H1 (cell line): ENCODE results near the gene HIPK2. TPM values are rescaled to one million over a fixed set of nuclear protein-coding genes. Genes with fewer than 3 reads are reported as not detected.

Source experiments
- CTCF ChIA-PET: fragments of 300-600 bp; sonication (Branson Sonifier 250); formaldehyde crosslinking; loops from one replicate; lab custom pipeline; 2021; ENCODE audit not compliant: partially characterized antibody; lab: Charles Lee
- POLR2A ChIA-PET: fragments of 300-600 bp; sonication (Branson Sonifier 250); formaldehyde crosslinking; loops from one replicate; lab custom pipeline; 2021; ENCODE audit warnings: inconsistent platforms; ENCODE audit not compliant: partially characterized antibody; lab: Charles Lee
- DNase-seq, 2 experiments: peaks; one replicate each; pipeline versions ENCODE4 v3.0.0 to v3.0.0-alpha.2; 2010 to 2022; ENCODE audit warnings: low spot score in 2 of 2, low read depth in 1 of 2, mixed read lengths in 1 of 2
- FAIRE-seq: peaks from 2 replicates; lab custom pipeline; 2011; peaks lifted over from hg19 to GRCh38; lab: Jason Lieb, UNC
- H2AFZ ChIP-seq: 2 replicates; pipeline ENCODE4 v1.8.1; 2012; ENCODE audit warnings: low read length, inconsistent platforms
- H2AK5ac ChIP-seq: 2 replicates; pipeline ENCODE4 v1.6.1; 2013; ENCODE audit warnings: low read depth, low read length
- H2BK120ac ChIP-seq: replicated peaks from 2 replicates; pipeline ENCODE3; 2013; ENCODE audit warnings: low read depth, low read length, inconsistent platforms
- H2BK12ac ChIP-seq: 2 replicates; pipeline ENCODE4 v1.6.1; 2013; ENCODE audit warnings: low read depth, low read length
- H2BK15ac ChIP-seq: 2 replicates; pipeline ENCODE4 v1.6.1; 2013; ENCODE audit warnings: low read length
- H2BK20ac ChIP-seq: 2 replicates; pipeline ENCODE4 v1.6.1; 2013; ENCODE audit warnings: low read length
- H2BK5ac ChIP-seq: 2 replicates; pipeline ENCODE4 v1.6.1; 2013; ENCODE audit warnings: low read depth, low read length
- H3K14ac ChIP-seq: 2 replicates; pipeline ENCODE4 v1.6.1; 2013; ENCODE audit warnings: inconsistent platforms; ENCODE audit not compliant: insufficient read length
- H3K18ac ChIP-seq: 2 replicates; pipeline ENCODE4 v1.6.1; 2013; ENCODE audit warnings: low read length; ENCODE audit errors: extremely low read depth
- H3K23ac ChIP-seq: 2 replicates; pipeline ENCODE4 v1.6.1; 2013; ENCODE audit warnings: inconsistent platforms; ENCODE audit not compliant: insufficient read length
- H3K23me2 ChIP-seq: 2 replicates; pipeline ENCODE4 v1.6.1; 2013; ENCODE audit warnings: low read depth, low read length
- H3K27ac ChIP-seq: 2 replicates; pipeline ENCODE4 v1.6.1; 2011; ENCODE audit warnings: low read depth, low read length, inconsistent platforms
- H3K27me3 ChIP-seq, 4 experiments: replicated peaks in 1 of 4; 1 replicate in 1 of 4; 2 replicates in 3 of 4; pipeline versions ENCODE4 v1.6.1 to v1.8.1; 2011 to 2013; ENCODE audit warnings: low read length in 3 of 4, mild to moderate bottlenecking in 3 of 4, inconsistent platforms in 2 of 4, mixed read lengths in 2 of 4, moderate library complexity in 1 of 4; ENCODE audit not compliant: control insufficient read depth in 3 of 4, insufficient read depth in 3 of 4; ENCODE audit errors: extremely low read depth in 1 of 4
- H3K36me3 ChIP-seq, 4 experiments: 2 replicates each; pipeline versions ENCODE4 v1.6.1 to v1.8.1; 2011 to 2013; ENCODE audit warnings: mild to moderate bottlenecking in 4 of 4, low read length in 3 of 4, moderate library complexity in 2 of 4, control low read depth in 1 of 4, inconsistent platforms in 1 of 4; ENCODE audit not compliant: insufficient read depth in 4 of 4, control insufficient read depth in 2 of 4
- H3K4ac ChIP-seq: replicated peaks from 2 replicates; pipeline ENCODE3; 2013; ENCODE audit warnings: low read length, low read depth, mixed read lengths, inconsistent platforms; ENCODE audit not compliant: insufficient read length
- H3K4me1 ChIP-seq, 4 experiments: replicated peaks in 1 of 4; 1 replicate in 1 of 4; 2 replicates in 3 of 4; pipeline versions ENCODE4 v1.6.1 to v1.8.1; 2011 to 2013; ENCODE audit warnings: low read length in 3 of 4, inconsistent platforms in 2 of 4, mixed read lengths in 1 of 4; ENCODE audit not compliant: insufficient read depth in 4 of 4, control insufficient read depth in 3 of 4
- H3K4me2 ChIP-seq, 2 experiments: 2 replicates each; pipeline versions ENCODE4 v1.6.1 to v1.8.1; 2011 to 2013; ENCODE audit warnings: low read depth in 2 of 2, low read length in 2 of 2, control low read depth in 1 of 2, inconsistent platforms in 1 of 2, mild to moderate bottlenecking in 1 of 2; ENCODE audit not compliant: insufficient read depth in 1 of 2
- H3K4me3 ChIP-seq, 4 experiments: fragments of 200-600, 300-600 bp in 1 of 4; sonication (generic), shearing (Covaris generic), sonication (Bioruptor Twin) in 1 of 4; 2 replicates each; pipeline versions ENCODE4 v1.5.1 to v1.8.1; 2011 to 2016; ENCODE audit warnings: low read length in 4 of 4, low read depth in 3 of 4, control low read depth in 2 of 4, inconsistent platforms in 2 of 4, mild to moderate bottlenecking in 2 of 4, mixed read lengths in 1 of 4, moderate library complexity in 1 of 4; ENCODE audit not compliant: insufficient read depth in 2 of 4; ENCODE audit errors: extremely low read depth in 1 of 4
- H3K56ac ChIP-seq: replicated peaks from 2 replicates; pipeline ENCODE3; 2013; ENCODE audit warnings: low read depth, mild to moderate bottlenecking, mixed read lengths, low read length, inconsistent platforms; ENCODE audit not compliant: insufficient read length
- H3K79me1 ChIP-seq: 2 replicates; pipeline ENCODE4 v1.6.1; 2013; ENCODE audit warnings: low read depth, low read length, control low read depth
- H3K79me2 ChIP-seq, 2 experiments: 2 replicates each; pipeline versions ENCODE4 v1.6.1 to v1.8.1; 2012 to 2013; ENCODE audit warnings: low read length in 2 of 2, mild to moderate bottlenecking in 2 of 2, inconsistent platforms in 1 of 2; ENCODE audit not compliant: insufficient read depth in 2 of 2, control insufficient read depth in 1 of 2
- H3K9ac ChIP-seq, 4 experiments: replicated peaks in 1 of 4; 1 replicate in 1 of 4; 2 replicates in 3 of 4; pipeline versions ENCODE4 v1.6.1 to v1.8.1; 2011 to 2013; ENCODE audit warnings: low read depth in 3 of 4, low read length in 3 of 4, control low read depth in 2 of 4, mild to moderate bottlenecking in 2 of 4, moderate library complexity in 2 of 4, inconsistent platforms in 1 of 4; ENCODE audit errors: extremely low read depth in 1 of 4
- H3K9me3 ChIP-seq, 2 experiments: 2 replicates each; pipeline versions ENCODE4 v1.6.1 to v1.8.1; 2012 to 2013; ENCODE audit warnings: mild to moderate bottlenecking in 2 of 2, moderate library complexity in 2 of 2, control low read depth in 1 of 2, inconsistent platforms in 1 of 2, low read depth in 1 of 2, low read length in 1 of 2, mixed read lengths in 1 of 2; ENCODE audit not compliant: insufficient read depth in 2 of 2
- H4K20me1 ChIP-seq, 2 experiments: replicated peaks in 1 of 2; 2 replicates each; pipeline versions ENCODE3 to v1.8.1; 2011 to 2013; ENCODE audit warnings: inconsistent platforms in 2 of 2, low read length in 2 of 2, mild to moderate bottlenecking in 1 of 2; ENCODE audit not compliant: insufficient read depth in 2 of 2, control insufficient read depth in 1 of 2
- H4K5ac ChIP-seq: 2 replicates; pipeline ENCODE4 v1.6.1; 2013; ENCODE audit warnings: low read length, low read depth, mixed read lengths, inconsistent platforms; ENCODE audit not compliant: insufficient read length
- H4K8ac ChIP-seq: 2 replicates; pipeline ENCODE4 v1.8.0; 2013; ENCODE audit warnings: mild to moderate bottlenecking, moderate library complexity, low read length, inconsistent platforms; ENCODE audit not compliant: insufficient read depth; ENCODE audit errors: extremely low read depth
- H4K91ac ChIP-seq: replicated peaks from 2 replicates; pipeline ENCODE3; 2013; ENCODE audit warnings: low read length, mixed read lengths, inconsistent platforms; ENCODE audit not compliant: insufficient read length
- CTBP2 ChIP-seq: IDR thresholded peaks from 2 replicates; pipeline ENCODE4 v1.7.0; 2011; ENCODE audit warnings: borderline replicate concordance, mild to moderate bottlenecking, moderate library complexity, mixed read lengths, low read length; ENCODE audit not compliant: insufficient read depth, insufficient read length
- KDM4A ChIP-seq: IDR thresholded peaks from one replicate; pipeline ENCODE4 v1.7.1; 2012; ENCODE audit warnings: low read depth, mild to moderate bottlenecking, moderate library complexity, low read length, inconsistent platforms; ENCODE audit not compliant: severe bottlenecking
- TBP ChIP-seq: IDR thresholded peaks from 2 replicates; pipeline ENCODE4 v1.6.1; 2011; ENCODE audit warnings: low read depth, low read length, improper control_type of control experiment
- WGBS, 2 experiments: shearing (Covaris generic) in 1 of 2; methylation state at CpG; one replicate each; pipeline versions ENCODE4 v1.1.6 to v1.1.7; 2013 to 2015; ENCODE audit warnings: low lambda C conversion rate in 2 of 2, mixed read lengths in 2 of 2, inconsistent platforms in 1 of 2, low coverage in 1 of 2, missing lambda C conversion rate in 1 of 2; ENCODE audit not compliant: insufficient replicate concordance in 2 of 2, insufficient coverage in 1 of 2, insufficient read length in 1 of 2; ENCODE audit errors: extremely low coverage in 1 of 2, missing lambda C conversion rate in 1 of 2; 5-methylcytosine and 5-hydroxymethylcytosine counted together
- polyA plus RNA-seq, 7 experiments: library from polyadenylated mRNA; depleted of rRNA in 3 of 7; stranded (reverse) in 5 of 7; unstranded in 2 of 7; fragments of >200 nt in 5 of 7; fragments of 200-250 nt in 2 of 7; gene quantifications; 1 replicate in 5 of 7; 2 replicates in 1 of 7; 4 replicates in 1 of 7; pipeline versions ENCODE4 v1.2.1 to v1.2.3, GENCODE V29; 2011 to 2013; ENCODE audit warnings: missing spikeins in 2 of 7, mixed read lengths in 2 of 7
- total RNA-seq: library from RNA; stranded (reverse); fragmentation: NEBNext Ultra II Directional; extraction: Animal tissue kit (Norgen Biotek cat#: 25700); gene quantifications from 2 replicates; pipeline ENCODE4 v1.2.1, GENCODE V29; 2021

Gene HIPK2
- total and polyA plus RNA-seq, 2 of the 8 experiments (the other 6 are each of a cell fraction or from before 2014, with no cell fraction given) = 8.3 to 24.3 TPM

GRCh38 chr7:139594911-139595476 is 182.8 kb downstream of the HIPK2 start:
- Histone ChIP-seq H4K20me1 (no peaks in the 10 kb centered on the region), H3K79me1 (no peaks in the 10 kb centered on the region), H3K56ac (no peak overlapping the region), H2AK5ac (no peak overlapping the region), H4K5ac (no peak overlapping the region), H3K4me1 (no peaks in the 10 kb centered on the region), H3K27ac (no peak overlapping the region), H2BK120ac (no peak overlapping the region), H3K9me3 (no peaks in the 10 kb centered on the region), H3K14ac (no peak overlapping the region), H3K9ac (no peak overlapping the region), H3K27me3 (no peaks in the 10 kb centered on the region), H2BK5ac (no peak overlapping the region), H2BK15ac (no peak overlapping the region), H3K36me3 (peaks cover 0 to 12% (median 0%) of the 10 kb centered on the region in 4 experiments; a peak in 2 of 8 replicates), H3K23ac (no peak overlapping the region), H2BK12ac (no peak overlapping the region), H3K4me2 (no peak overlapping the region), H3K79me2 (no peaks in the 10 kb centered on the region), H4K8ac (no peak overlapping the region), H2AFZ (no peak overlapping the region), H3K4me3 (no peak overlapping the region), H3K4ac (no peak overlapping the region), H2BK20ac (no peak overlapping the region), H4K91ac (no peak overlapping the region), H3K23me2 (no peaks in the 10 kb centered on the region), H3K18ac (no peak overlapping the region)
- ChIA-PET POLR2A (no interaction called here), CTCF (interaction anchor here (0.6 to 2.6 kb wide), 5 partner anchors 7 to 90 kb away, joined by 3 to 13 read pairs (median 4); no protein-coding TSS in a partner anchor)
- TF ChIP-seq TBP = no peak
- TF ChIP-seq KDM4A = no peak
- TF ChIP-seq CTBP2 = no peak
- DNase-seq (no peak), FAIRE-seq (no peak)
- whole genome bisulfite sequencing, 2 experiments = 90% methylated on average over 13 of the region's 13 CpGs; no CpG with 5 or more reads in 1 of the 2 experiments
